PFSK-1 (cell line): ENCODE data around the gene FOXO1.

ENCODE experiments used
- FOXP2 ChIP-seq: optimal IDR thresholded peaks from 2 replicates; pipeline ENCODE3; 2011; ENCODE audit warnings: borderline replicate concordance, control low read depth, inconsistent platforms; ENCODE audit not compliant: insufficient read depth; ENCODE audit errors: extremely low read length, extremely low read depth
- POLR2AphosphoS5 ChIP-seq: IDR thresholded peaks from 2 replicates; pipeline ENCODE4 v1.6.1; 2012; ENCODE audit warnings: low read depth, mild to moderate bottlenecking, control low read depth, low read length, moderate library complexity
- SIN3A ChIP-seq: IDR thresholded peaks from 2 replicates; pipeline ENCODE4 v1.6.1; 2012; ENCODE audit warnings: mild to moderate bottlenecking, low read length, moderate library complexity, borderline replicate concordance; ENCODE audit not compliant: insufficient read depth
- TAF1 ChIP-seq: IDR thresholded peaks from 2 replicates; pipeline ENCODE4 v1.6.1; 2012; ENCODE audit warnings: low read length, control low read depth, borderline replicate concordance; ENCODE audit not compliant: insufficient read depth
- TF ChIP-seq, protein P1 (sequence below), 2 experiments: IDR thresholded peaks; 2 replicates each; pipeline versions ENCODE4 v1.6.1 to v1.8.0; 2011 to 2012; ENCODE audit warnings: low read depth in 2 of 2, low read length in 2 of 2, control low read depth in 1 of 2, inconsistent platforms in 1 of 2, mild to moderate bottlenecking in 1 of 2, moderate library complexity in 1 of 2; ENCODE audit not compliant: insufficient read depth in 1 of 2

Gene FOXO1

DNA sequence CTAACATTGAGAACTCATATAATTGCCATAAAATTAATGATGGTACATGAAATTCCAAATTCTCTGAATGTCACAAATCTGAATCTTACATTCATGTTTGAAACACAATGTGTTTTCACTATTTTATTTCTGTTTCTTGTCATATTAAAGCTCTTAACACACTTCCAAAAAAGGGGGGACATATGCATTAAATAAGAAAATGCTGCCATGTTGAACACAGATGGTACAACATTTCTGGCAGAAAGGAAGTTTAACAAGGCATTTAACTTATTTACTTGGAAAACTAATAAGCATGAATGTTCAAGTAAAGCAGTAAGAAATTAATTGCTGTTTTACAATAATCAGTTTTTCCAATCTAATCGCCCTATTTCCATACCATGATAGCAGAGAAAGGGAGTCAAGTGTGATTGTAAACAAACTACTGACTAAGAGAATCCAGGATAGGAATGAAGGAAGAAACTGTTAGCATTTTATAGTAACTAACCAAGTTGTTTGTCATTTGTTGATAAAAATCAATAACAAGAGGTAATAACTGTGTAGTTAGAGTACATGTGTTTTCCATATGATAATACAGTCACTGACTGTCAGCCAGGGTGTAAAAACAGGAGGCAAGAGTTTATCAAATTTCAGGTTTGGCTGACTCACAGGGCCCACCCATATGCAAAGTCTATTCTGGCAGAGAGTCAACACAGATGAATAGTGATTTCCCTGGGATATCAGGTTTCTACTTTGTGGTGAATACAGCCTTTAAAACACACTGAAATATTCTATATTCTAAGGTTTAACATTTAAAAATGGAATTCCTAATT, 5.7 kb upstream of the FOXO1 start:
- TF ChIP-seq SIN3A, result no peak
- TF ChIP-seq POLR2AphosphoS5, result no peak
- TF ChIP-seq FOXP2, result no peak
- TF ChIP-seq, protein P1, sequence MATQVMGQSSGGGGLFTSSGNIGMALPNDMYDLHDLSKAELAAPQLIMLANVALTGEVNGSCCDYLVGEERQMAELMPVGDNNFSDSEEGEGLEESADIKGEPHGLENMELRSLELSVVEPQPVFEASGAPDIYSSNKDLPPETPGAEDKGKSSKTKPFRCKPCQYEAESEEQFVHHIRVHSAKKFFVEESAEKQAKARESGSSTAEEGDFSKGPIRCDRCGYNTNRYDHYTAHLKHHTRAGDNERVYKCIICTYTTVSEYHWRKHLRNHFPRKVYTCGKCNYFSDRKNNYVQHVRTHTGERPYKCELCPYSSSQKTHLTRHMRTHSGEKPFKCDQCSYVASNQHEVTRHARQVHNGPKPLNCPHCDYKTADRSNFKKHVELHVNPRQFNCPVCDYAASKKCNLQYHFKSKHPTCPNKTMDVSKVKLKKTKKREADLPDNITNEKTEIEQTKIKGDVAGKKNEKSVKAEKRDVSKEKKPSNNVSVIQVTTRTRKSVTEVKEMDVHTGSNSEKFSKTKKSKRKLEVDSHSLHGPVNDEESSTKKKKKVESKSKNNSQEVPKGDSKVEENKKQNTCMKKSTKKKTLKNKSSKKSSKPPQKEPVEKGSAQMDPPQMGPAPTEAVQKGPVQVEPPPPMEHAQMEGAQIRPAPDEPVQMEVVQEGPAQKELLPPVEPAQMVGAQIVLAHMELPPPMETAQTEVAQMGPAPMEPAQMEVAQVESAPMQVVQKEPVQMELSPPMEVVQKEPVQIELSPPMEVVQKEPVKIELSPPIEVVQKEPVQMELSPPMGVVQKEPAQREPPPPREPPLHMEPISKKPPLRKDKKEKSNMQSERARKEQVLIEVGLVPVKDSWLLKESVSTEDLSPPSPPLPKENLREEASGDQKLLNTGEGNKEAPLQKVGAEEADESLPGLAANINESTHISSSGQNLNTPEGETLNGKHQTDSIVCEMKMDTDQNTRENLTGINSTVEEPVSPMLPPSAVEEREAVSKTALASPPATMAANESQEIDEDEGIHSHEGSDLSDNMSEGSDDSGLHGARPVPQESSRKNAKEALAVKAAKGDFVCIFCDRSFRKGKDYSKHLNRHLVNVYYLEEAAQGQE (IDR thresholded peaks at IDR 0.05; ENCODE audit: insufficient read depth in 1 of 2, low read depth in 2 of 2, low read length in 2 of 2), result no peak
- TF ChIP-seq TAF1, result no peak

DNA sequence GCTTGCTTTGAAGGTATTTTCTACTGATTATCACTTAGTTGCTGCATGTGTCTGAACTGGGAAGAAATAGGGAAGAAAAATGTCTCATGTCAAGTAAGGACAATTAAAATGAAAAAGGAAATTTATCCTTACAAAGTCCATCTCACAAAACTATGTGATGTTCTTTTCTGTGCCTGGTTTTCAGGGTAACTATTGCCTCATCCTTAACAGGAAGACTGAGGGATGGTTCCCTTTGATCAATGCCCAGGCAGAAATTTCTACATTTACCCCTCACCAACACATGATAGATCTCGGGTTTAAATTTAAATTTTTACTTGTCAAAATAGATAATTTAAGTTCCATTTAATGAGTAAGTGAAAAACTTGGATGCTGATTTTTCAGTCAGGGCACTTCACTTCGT, 3.9 kb upstream of the FOXO1 start:
- TF ChIP-seq POLR2AphosphoS5 (no peak), FOXP2 (no peak), TAF1 (no peak), SIN3A (no peak)
- TF ChIP-seq, protein P1 (IDR thresholded peaks at IDR 0.05; ENCODE audit: insufficient read depth in 1 of 2, low read depth in 2 of 2, low read length in 2 of 2), result no peak

DNA sequence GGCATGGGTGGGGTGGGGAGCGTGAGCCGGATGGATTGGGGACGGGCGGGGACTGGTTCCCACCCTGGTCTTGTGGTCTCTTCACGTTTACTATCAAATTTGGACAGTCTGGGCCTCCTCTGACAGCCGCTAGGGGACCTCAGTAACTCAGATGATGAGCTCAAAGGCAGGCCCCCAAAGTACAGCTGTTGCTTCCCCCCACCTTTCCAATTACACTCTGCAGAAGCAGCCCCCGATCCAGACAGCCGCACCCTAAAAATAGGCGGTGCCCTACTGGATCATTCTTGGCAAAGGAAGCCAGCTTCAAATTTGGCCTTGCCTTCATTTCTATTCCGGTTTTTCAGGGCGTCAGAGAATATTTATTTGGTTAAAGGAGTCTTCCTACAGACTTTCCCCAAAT, 1.9 kb upstream of the FOXO1 start:
- TF ChIP-seq POLR2AphosphoS5 (no peak), TAF1 (no peak), SIN3A (no peak), FOXP2 (no peak)
- TF ChIP-seq, protein P1 (IDR thresholded peaks at IDR 0.05; ENCODE audit: insufficient read depth in 1 of 2, low read depth in 2 of 2, low read length in 2 of 2), result no peak

DNA sequence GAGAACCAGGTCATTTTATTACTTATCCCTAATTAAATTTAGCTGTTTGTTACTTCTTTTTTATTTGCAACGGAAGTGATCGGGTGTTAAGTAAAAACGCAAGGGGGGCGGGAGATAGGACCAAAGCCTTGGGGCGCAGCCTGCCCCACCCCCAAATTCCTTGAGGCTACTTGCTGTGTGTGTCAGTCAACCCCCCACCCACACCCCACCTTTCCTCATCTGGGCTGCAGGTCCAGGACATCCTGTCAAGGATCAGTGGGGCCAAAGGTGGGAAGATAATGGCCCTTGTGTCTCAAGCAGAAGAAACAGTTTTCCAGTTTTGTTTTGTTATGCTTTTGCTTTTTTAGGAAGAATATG, 1.2 kb upstream of the FOXO1 start:
- TF ChIP-seq POLR2AphosphoS5 (no peak), TAF1 (no peak), FOXP2 (no peak), SIN3A (no peak)
- TF ChIP-seq, protein P1 (IDR thresholded peaks at IDR 0.05; ENCODE audit: insufficient read depth in 1 of 2, low read depth in 2 of 2, low read length in 2 of 2), result no peak
